ENCODE results near the gene C7orf57.
"Not testable (repeated sequence)": the region's sequence is repeated elsewhere in the genome, so short reads cannot be mapped to it uniquely, and the experiment has no call there.

C7orf57 gene

GRCh38 chr7:48035301-48035966 is at the start of gene C7orf57:
Gene C7orf57, plus strand, starts transcription at chr7:48035543. Its CDS starts 766 bp downstream, at chr7:48036309.
- CTCF ChIA-PET: no interaction called here
- POLR2A ChIA-PET: no interaction called here
- peak; percentile 93 for DNase-seq (ENCODE audit: extremely low spot score)
- TF ChIP-seq HDGF (IDR thresholded peaks at IDR 0.05; ENCODE audit: borderline replicate concordance): no peak
- TF ChIP-seq LEF1 (IDR thresholded peaks at IDR 0.05; ENCODE audit: borderline replicate concordance): no peak
- TF ChIP-seq L3MBTL2 (conservative IDR thresholded peaks at IDR 0.05): peak; percentile 63
- no peak for TF ChIP-seq SP1 (IDR thresholded peaks at IDR 0.05)
- TF ChIP-seq TARDBP (IDR thresholded peaks at IDR 0.05): no peak
- TF ChIP-seq, protein P1, sequence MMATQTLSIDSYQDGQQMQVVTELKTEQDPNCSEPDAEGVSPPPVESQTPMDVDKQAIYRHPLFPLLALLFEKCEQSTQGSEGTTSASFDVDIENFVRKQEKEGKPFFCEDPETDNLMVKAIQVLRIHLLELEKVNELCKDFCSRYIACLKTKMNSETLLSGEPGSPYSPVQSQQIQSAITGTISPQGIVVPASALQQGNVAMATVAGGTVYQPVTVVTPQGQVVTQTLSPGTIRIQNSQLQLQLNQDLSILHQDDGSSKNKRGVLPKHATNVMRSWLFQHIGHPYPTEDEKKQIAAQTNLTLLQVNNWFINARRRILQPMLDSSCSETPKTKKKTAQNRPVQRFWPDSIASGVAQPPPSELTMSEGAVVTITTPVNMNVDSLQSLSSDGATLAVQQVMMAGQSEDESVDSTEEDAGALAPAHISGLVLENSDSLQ (IDR thresholded peaks at IDR 0.05): peak; percentile 8; the same call in 1 of the 2 replicates
- 0 out of 2 replicates have a peak, but pooled peaks have one; percentile 17 for TF ChIP-seq CTBP1 (IDR thresholded peaks at IDR 0.05; ENCODE audit: borderline replicate concordance)
- TF ChIP-seq ZNF384 (IDR thresholded peaks at IDR 0.05): no peak
- TF ChIP-seq FOXM1 (IDR thresholded peaks at IDR 0.05; ENCODE audit: borderline replicate concordance): no peak
- TF ChIP-seq BHLHE40 (IDR thresholded peaks at IDR 0.05; ENCODE audit: borderline replicate concordance): no peak

DNA sequence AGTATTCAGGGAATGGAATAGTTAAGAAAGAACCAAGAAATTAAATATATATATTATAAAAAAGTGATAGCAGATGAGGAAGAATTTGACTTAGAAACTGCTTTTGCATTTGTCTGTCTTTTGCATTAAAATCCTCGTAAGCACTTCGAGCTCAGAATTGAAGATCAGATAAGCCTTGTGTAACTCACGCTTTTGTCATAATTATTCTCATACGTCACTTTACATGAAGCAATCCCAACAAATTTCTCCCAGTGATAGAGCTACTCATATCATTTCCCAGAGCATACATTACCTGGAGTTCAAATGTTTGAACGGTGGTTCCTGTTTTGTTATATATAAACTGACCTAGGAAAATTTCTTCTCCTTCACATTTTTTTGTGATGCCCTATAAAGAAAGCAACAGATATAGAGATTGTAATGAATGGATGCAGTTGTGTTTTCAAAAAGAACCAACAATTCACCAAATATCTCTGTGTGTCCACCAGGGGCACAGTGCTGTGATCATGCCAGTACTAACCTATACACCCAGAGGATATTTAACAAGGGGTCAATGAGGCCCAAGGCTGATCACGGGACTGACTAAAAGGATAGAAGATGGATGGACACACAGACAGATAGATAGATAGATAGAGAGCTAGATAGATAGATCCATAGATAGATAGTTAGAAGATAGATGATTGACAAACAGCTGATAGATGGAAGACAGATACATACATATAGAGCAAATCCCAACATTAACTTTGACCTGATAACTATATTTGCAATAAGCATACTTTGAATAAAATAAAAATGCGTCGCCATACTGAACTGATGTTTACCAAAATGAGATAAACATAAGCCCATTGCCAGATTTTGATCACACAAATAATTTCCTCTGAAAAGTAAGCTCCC is 46.6 kb upstream of the C7orf57 start:
- ChIA-PET CTCF (interaction anchor here (0.6 to 1.0 kb wide), 3 partner anchors 24 to 250 kb away, joined by 3 read pairs; no protein-coding TSS in a partner anchor), POLR2A (interaction anchor here (1.3 kb wide), 1 partner anchor 11 kb away, joined by 3 read pairs; no protein-coding TSS in a partner anchor)
- no peak for TF ChIP-seq ARNT (IDR thresholded peaks at IDR 0.05)
- TF ChIP-seq TARDBP (IDR thresholded peaks at IDR 0.05): no peak
- TF ChIP-seq FOXK2 (IDR thresholded peaks at IDR 0.05): no peak
- no peak for TF ChIP-seq SUZ12 (IDR thresholded peaks at IDR 0.05)
- TF ChIP-seq L3MBTL2 (conservative IDR thresholded peaks at IDR 0.05): no peak
- no peak for TF ChIP-seq FOXA1 (IDR thresholded peaks at IDR 0.05)
- TF ChIP-seq, protein P1 (IDR thresholded peaks at IDR 0.05): no peak
- no peak for TF ChIP-seq CTBP1 (IDR thresholded peaks at IDR 0.05; ENCODE audit: borderline replicate concordance)
- TF ChIP-seq SP1 (IDR thresholded peaks at IDR 0.05): no peak
- TF ChIP-seq HDGF (IDR thresholded peaks at IDR 0.05; ENCODE audit: borderline replicate concordance): no peak
- TF ChIP-seq NFRKB (IDR thresholded peaks at IDR 0.05): no peak
- TF ChIP-seq FOXM1 (IDR thresholded peaks at IDR 0.05; ENCODE audit: borderline replicate concordance): no peak
- TF ChIP-seq LEF1 (IDR thresholded peaks at IDR 0.05; ENCODE audit: borderline replicate concordance): no peak
- TF ChIP-seq ZNF384 (IDR thresholded peaks at IDR 0.05): no peak
- peak; percentile 29 for DNase-seq (ENCODE audit: extremely low spot score)

DNA sequence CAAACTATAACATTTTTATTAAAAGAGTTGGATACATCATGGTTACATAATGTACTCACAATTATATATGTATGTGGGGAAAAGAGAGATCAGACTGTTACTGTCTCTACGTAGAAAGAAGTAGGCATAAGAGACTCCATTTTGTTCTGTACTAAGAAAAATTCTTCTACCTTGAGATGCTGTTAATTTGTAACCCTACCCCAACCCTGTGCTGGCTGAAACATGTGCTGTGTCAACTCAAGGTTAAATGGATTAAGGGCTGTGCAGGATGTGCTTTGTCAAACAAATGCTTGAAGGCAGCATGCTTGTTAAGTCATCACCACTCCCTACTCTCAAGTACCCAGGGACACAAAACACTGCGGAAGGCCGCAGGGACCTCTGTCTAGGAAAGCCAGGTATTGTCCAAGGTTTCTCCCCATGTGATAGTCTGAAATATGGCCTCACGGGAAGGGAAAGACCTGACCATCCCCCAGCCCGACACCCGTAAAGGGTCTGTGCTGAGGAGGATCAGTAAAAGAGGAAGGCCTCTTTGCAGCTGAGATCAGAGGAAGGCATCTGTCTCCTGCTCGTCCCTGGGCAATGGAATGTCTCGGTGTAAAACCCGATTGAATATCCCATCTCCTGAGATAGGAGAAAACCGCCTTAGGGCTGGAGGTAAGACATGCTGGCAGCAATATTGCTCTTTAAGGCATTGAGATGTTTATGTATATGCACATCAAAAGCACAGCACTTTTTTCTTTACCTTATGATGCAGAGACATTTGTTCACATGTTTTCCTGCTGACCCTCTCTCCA is 45.5 kb upstream of the C7orf57 start:
- DNase-seq (ENCODE audit: extremely low spot score); POLR2A ChIA-PET: not testable (repeated sequence)
- CTCF ChIA-PET: interaction anchor here (0.6 to 1.0 kb wide), 2 partner anchors 23 to 249 kb away, joined by 3 read pairs; no protein-coding TSS in a partner anchor

DNA sequence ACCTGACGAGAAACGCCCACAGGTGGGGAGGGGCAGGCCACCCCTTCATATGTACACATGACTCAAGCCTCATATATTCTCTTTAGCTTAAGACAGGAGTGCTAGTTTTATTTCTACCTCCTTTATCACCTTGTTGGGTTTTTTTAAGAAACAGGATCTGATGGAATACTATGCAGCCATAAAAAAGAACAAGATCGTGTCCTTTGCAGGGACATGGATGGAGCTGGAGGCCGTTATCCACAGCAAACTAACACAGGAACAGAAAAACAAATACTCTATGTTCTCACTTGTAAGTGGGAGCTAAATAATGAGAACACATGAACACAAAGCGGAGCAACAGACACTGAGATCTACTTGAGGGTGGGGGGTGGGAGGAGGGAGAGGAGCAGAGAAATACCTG is 44.8 kb upstream of the C7orf57 start:
- ChIA-PET POLR2A (no interaction called here), CTCF (no interaction called here)
- no peak for TF ChIP-seq HDGF (IDR thresholded peaks at IDR 0.05; ENCODE audit: borderline replicate concordance)
- TF ChIP-seq FOXA1 (IDR thresholded peaks at IDR 0.05): no peak
- no peak for TF ChIP-seq NFRKB (IDR thresholded peaks at IDR 0.05)
- TF ChIP-seq CTBP1 (IDR thresholded peaks at IDR 0.05; ENCODE audit: borderline replicate concordance): no peak
- no peak for TF ChIP-seq L3MBTL2 (conservative IDR thresholded peaks at IDR 0.05)
- TF ChIP-seq ELF4 (IDR thresholded peaks at IDR 0.05): no peak
- TF ChIP-seq BHLHE40 (IDR thresholded peaks at IDR 0.05; ENCODE audit: borderline replicate concordance): no peak
- TF ChIP-seq TARDBP (IDR thresholded peaks at IDR 0.05): no peak
- TF ChIP-seq FOXM1 (IDR thresholded peaks at IDR 0.05; ENCODE audit: borderline replicate concordance): no peak
- TF ChIP-seq FOXK2 (IDR thresholded peaks at IDR 0.05): no peak
- TF ChIP-seq SUZ12 (IDR thresholded peaks at IDR 0.05): no peak
- TF ChIP-seq ARNT (IDR thresholded peaks at IDR 0.05): no peak
- TF ChIP-seq ZNF384 (IDR thresholded peaks at IDR 0.05): no peak
- TF ChIP-seq LEF1 (IDR thresholded peaks at IDR 0.05; ENCODE audit: borderline replicate concordance): no peak
- TF ChIP-seq, protein P1 (IDR thresholded peaks at IDR 0.05): no peak
- TF ChIP-seq SP1 (IDR thresholded peaks at IDR 0.05): no peak
- no peak for DNase-seq (ENCODE audit: extremely low spot score)

DNA sequence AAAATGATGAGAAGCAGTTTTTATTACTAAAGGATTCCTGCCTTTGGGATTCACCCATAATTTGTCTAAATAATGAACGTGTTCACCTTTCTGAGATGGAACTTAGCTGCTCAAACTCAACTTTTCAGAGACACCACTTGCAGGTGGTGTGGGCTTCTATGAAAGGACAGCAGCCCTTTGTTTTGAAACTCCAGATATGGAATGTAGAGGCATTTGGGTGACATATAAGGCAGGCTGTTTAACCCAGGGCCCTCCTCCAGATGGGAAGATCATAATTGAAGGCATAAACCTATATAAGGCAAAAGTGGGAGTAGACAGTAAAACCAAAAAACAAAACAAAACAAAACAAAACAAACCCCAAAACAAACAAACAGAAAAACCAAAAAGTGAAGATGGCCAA is 44.1 kb upstream of the C7orf57 start:
- TF ChIP-seq TARDBP (IDR thresholded peaks at IDR 0.05) (no peak), FOXK2 (IDR thresholded peaks at IDR 0.05) (no peak), ARNT (IDR thresholded peaks at IDR 0.05) (no peak), HDGF (IDR thresholded peaks at IDR 0.05; ENCODE audit: borderline replicate concordance) (no peak), ELF4 (IDR thresholded peaks at IDR 0.05) (no peak), ZNF384 (IDR thresholded peaks at IDR 0.05) (no peak), NFRKB (IDR thresholded peaks at IDR 0.05) (no peak)
- ChIA-PET CTCF (no interaction called here), POLR2A (no interaction called here)
- no peak for DNase-seq (ENCODE audit: extremely low spot score)

Data from HEK293T (cell line).